Esophagus (tissue), 2 donors: ENCODE measurements around the gene ZSCAN5C. TPM values are rescaled to one million over a fixed set of nuclear protein-coding genes. Genes with fewer than 3 reads are reported as not detected.
"Not testable (repeated sequence)": the region's sequence is repeated elsewhere in the genome, so short reads cannot be mapped to it uniquely, and the experiment has no call there.

Experiments
- H3K27ac ChIP-seq, 2 donors: one replicate each; pipeline ENCODE4 v1.5.1; 2013; ENCODE audit warnings: low read depth in 2 of 2, mild to moderate bottlenecking in 2 of 2, inconsistent platforms in 1 of 2, low read length in 1 of 2, moderate library complexity in 1 of 2
- H3K27me3 ChIP-seq, 2 donors: one replicate each; pipeline ENCODE4 v1.6.1; 2013; ENCODE audit warnings: low read length in 2 of 2, control low read depth in 1 of 2, mild to moderate bottlenecking in 1 of 2; ENCODE audit not compliant: insufficient read depth in 2 of 2, control insufficient read depth in 1 of 2
- H3K36me3 ChIP-seq, 2 donors: one replicate each; pipeline ENCODE4 v1.6.1; 2013; ENCODE audit warnings: low read length in 1 of 2; ENCODE audit not compliant: control insufficient read depth in 2 of 2, insufficient read depth in 2 of 2
- H3K4me1 ChIP-seq, 2 donors: one replicate each; pipeline ENCODE4 v1.6.1; 2013; ENCODE audit warnings: low read length in 1 of 2; ENCODE audit not compliant: control insufficient read depth in 2 of 2, insufficient read depth in 2 of 2
- H3K4me3 ChIP-seq, 2 donors: one replicate each; pipeline ENCODE4 v1.5.1; 2013; ENCODE audit warnings: low read length in 2 of 2, mild to moderate bottlenecking in 2 of 2, low read depth in 1 of 2, moderate library complexity in 1 of 2
- H3K9me3 ChIP-seq, 2 donors: one replicate each; pipeline ENCODE4 v1.6.1; 2013; ENCODE audit warnings: mild to moderate bottlenecking in 2 of 2, low read depth in 1 of 2, low read length in 1 of 2, moderate library complexity in 1 of 2; ENCODE audit not compliant: control insufficient read depth in 2 of 2, insufficient read depth in 1 of 2
- WGBS, 2 donors: extraction: QIAGEN DNeasy Blood & Tissue Kit; methylation state at CpG; one replicate each; pipeline ENCODE4 v1.1.7; 2013; 5-methylcytosine and 5-hydroxymethylcytosine counted together
- polyA plus RNA-seq, 2 donors: library from polyadenylated mRNA; stranded (reverse); fragments of 200-250 nt; gene quantifications; one replicate each; pipeline ENCODE4 v1.2.3, GENCODE V29; 2013
- donor health status: healthy with polysubstance abuse.
- donor health status: Bipolar disorder and iron deficiency.

The ZSCAN5C gene
- polyA plus RNA-seq, 2 donors = not detected

- WGBS, 2 donors = 65 to 69% methylated on average over 9 of the region's 9 CpGs
- Histone ChIP-seq H3K27me3 (no peaks in the 10 kb centered on the region), H3K4me1 (no peaks in the 10 kb centered on the region)
Observed at GRCh38 chr19:56162258-56162657, 39.8 kb upstream of the ZSCAN5C start.

GRCh38 chr19:56163097-56163496 lies 39.0 kb upstream of the ZSCAN5C start:
- H3K27me3 ChIP-seq = no peaks in the 10 kb centered on the region

More at GRCh38 chr19:56162258-56162657, 39.8 kb upstream of the ZSCAN5C start:
- no peak overlapping the region for H3K27ac ChIP-seq
- no peak overlapping the region for H3K4me3 ChIP-seq
- peaks cover 0 to 5% of the 10 kb centered on the region in 2 donors for H3K9me3 ChIP-seq
- H3K36me3 ChIP-seq = peaks cover 0 to 26% of the 10 kb centered on the region in 2 donors

GRCh38 chr19:56167064-56167578 lies 35.0 kb upstream of the ZSCAN5C start:
- Histone ChIP-seq H3K4me1 (peaks cover 0 to 4% of the 10 kb centered on the region in 2 donors), H3K4me3 (no peak overlapping the region), H3K36me3 (no peaks in the 10 kb centered on the region), H3K9me3 (peaks cover 0 to 2% of the 10 kb centered on the region in 2 donors), H3K27me3 (no peaks in the 10 kb centered on the region), H3K27ac (no peak overlapping the region)
- WGBS, 2 donors = 44 to 49% methylated on average over 7 of the region's 7 CpGs

More at GRCh38 chr19:56163097-56163496, 39.0 kb upstream of the ZSCAN5C start:
- Histone ChIP-seq H3K36me3 (peaks cover 0 to 24% of the 10 kb centered on the region in 2 donors), H3K4me1 (no peaks in the 10 kb centered on the region), H3K9me3 (peaks cover 0 to 5% of the 10 kb centered on the region in 2 donors), H3K4me3 (no peak overlapping the region), H3K27ac (no peak overlapping the region)
- 88 to 91% methylated on average over 13 of the region's 13 CpGs for WGBS, 2 donors

GRCh38 chr19:56170261-56170660 lies 31.8 kb upstream of the ZSCAN5C start:
- no peak overlapping the region for H3K4me3 ChIP-seq
- no peak overlapping the region for H3K27ac ChIP-seq
- H3K4me1 ChIP-seq = peaks cover 0 to 4% of the 10 kb centered on the region in 2 donors
- H3K27me3 ChIP-seq = peaks cover 0 to 3% of the 10 kb centered on the region in 2 donors
- WGBS, 2 donors = 45 to 50% methylated on average over 14 of the region's 14 CpGs
- H3K9me3 ChIP-seq = no peaks in the 10 kb centered on the region
- no peaks in the 10 kb centered on the region for H3K36me3 ChIP-seq

- H3K4me1 ChIP-seq = peaks cover 0 to 4% of the 10 kb centered on the region in 2 donors
- H3K4me3 ChIP-seq = no peak overlapping the region
- H3K27ac ChIP-seq = no peak overlapping the region
- peaks cover 0 to 3% of the 10 kb centered on the region in 2 donors for H3K27me3 ChIP-seq
- no peaks in the 10 kb centered on the region for H3K9me3 ChIP-seq
- no peaks in the 10 kb centered on the region for H3K36me3 ChIP-seq
- WGBS, 2 donors = 21 to 25% methylated on average over 9 of the region's 9 CpGs
Observed at GRCh38 chr19:56174086-56174485, 28.0 kb upstream of the ZSCAN5C start.

- H3K4me1 ChIP-seq = peaks cover 0 to 4% of the 10 kb centered on the region in 2 donors
- H3K27ac ChIP-seq = no peak overlapping the region
- WGBS, 2 donors = 34 to 36% methylated on average over 11 of the region's 11 CpGs
- H3K9me3 ChIP-seq = no peaks in the 10 kb centered on the region
- H3K27me3 ChIP-seq = peaks cover 0 to 3% of the 10 kb centered on the region in 2 donors
- H3K4me3 ChIP-seq = no peak overlapping the region
- no peaks in the 10 kb centered on the region for H3K36me3 ChIP-seq
Observed at GRCh38 chr19:56174550-56174949, 27.5 kb upstream of the ZSCAN5C start.

GRCh38 chr19:56175861-56176307 lies 26.2 kb upstream of the ZSCAN5C start, which contains the start of gene GALP:
TSS of gene GALP (plus strand) at chr19:56176008. CDS start at chr19:56177109, 1,101 bp downstream.
- H3K27ac ChIP-seq, H3K4me3 ChIP-seq, H3K9me3 ChIP-seq, H3K27me3 ChIP-seq, H3K4me1 ChIP-seq, H3K36me3 ChIP-seq: not testable (repeated sequence)
- 45 to 49% methylated on average over 13 to 15 of the region's 15 CpGs for WGBS, 2 donors

GRCh38 chr19:56176310-56176709 lies 25.8 kb upstream of the ZSCAN5C start:
- H3K4me1 ChIP-seq, H3K9me3 ChIP-seq, H3K4me3 ChIP-seq, H3K27ac ChIP-seq, H3K36me3 ChIP-seq, H3K27me3 ChIP-seq: not testable (repeated sequence)
- WGBS, 2 donors = 69 to 73% methylated on average over 3 to 11 of the region's 11 CpGs

- no peaks in the 10 kb centered on the region for H3K36me3 ChIP-seq
- no peak overlapping the region for H3K27ac ChIP-seq
- no peaks in the 10 kb centered on the region for H3K4me1 ChIP-seq
- H3K27me3 ChIP-seq = peaks cover 0 to 3% of the 10 kb centered on the region in 2 donors
- H3K4me3 ChIP-seq = no peak overlapping the region
- no peaks in the 10 kb centered on the region for H3K9me3 ChIP-seq
- 75 to 78% methylated on average over 18 of the region's 18 CpGs for WGBS, 2 donors
Observed at GRCh38 chr19:56176881-56177280, 25.2 kb upstream of the ZSCAN5C start.
